GM12892 (cell line): Measurements from ENCODE around the gene DSCAML1.

Experiments
- POLR2AphosphoS5 ChIP-seq: IDR thresholded peaks from 2 replicates; pipeline ENCODE4 v1.6.1; 2011; ENCODE audit warnings: low read depth, low read length, control low read depth
- TAF1 ChIP-seq: IDR thresholded peaks from 2 replicates; pipeline ENCODE4 v1.6.1; 2011; ENCODE audit warnings: low read depth, mild to moderate bottlenecking, control low read depth, low read length, borderline replicate concordance

DNA sequence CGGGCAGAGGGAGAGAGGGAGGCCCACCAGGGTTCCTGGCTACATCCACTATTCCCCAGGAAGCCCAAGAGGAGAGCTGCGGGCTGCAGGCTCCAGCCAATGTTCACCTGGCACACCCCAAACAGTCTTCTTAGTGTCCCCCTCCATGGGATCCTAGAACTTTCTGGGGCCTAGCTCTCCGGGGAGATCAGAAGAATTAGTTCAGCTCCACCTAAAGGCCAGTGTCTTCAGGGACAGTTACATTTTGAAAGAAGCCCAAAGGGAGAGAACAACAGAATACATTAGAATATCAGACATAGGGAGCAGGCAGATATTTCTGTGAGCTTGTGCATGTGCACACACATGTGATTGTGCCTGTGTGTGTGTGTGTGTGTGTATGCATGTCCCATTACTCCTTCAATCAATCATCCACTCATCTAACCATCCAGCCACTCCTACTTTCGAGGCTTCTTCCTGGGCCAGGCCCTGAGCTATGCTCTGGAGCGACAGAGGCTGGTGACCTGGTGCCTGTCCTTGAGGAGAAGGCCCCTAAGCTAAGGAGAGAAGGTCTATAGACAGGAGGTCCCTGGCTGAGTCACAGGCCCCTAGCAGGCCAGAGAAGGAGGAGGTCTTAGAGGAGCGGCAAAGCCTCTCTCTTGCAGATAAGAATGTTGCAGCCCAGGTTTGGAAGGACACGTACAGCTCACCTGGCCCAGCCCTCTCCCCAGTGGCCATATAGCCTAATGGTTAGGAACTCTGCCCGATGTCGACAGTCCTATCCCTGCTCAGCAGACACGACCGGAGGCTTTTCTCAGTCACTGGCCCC, 165.5 kb downstream of the DSCAML1 start:
- no peak for TF ChIP-seq POLR2AphosphoS5
- no peak for TF ChIP-seq TAF1
